Stimulated activated naive CD8-positive, alpha-beta T cell treated with anti-CD3 and anti-CD28 coated beads, Interleukin-15, amount 100 ng/mL, for 72 hours (primary cell): ENCODE data around the gene ISG15.

Experiments used
- ATAC-seq: fragments of 150-1000 bp; cut with Tn5 transposase; 2 replicates; pipeline ENCODE4 v1.10.0; 2021; ENCODE audit warnings: mild to moderate bottlenecking, moderate library complexity
- DNase-seq, 2 donors: peaks; one replicate each; pipeline ENCODE4 v3.0.0; 2021 to 2022
- H3K27ac Mint-ChIP-seq, 2 donors: one replicate each; pipeline ENCODE4 v1.8.0; 2022; ENCODE audit warnings: mild to moderate bottlenecking in 2 of 2, mixed read lengths in 2 of 2, moderate library complexity in 2 of 2
- H3K27me3 Mint-ChIP-seq: one replicate; pipeline ENCODE4 v1.8.0; 2022; ENCODE audit warnings: mixed read lengths
- H3K4me1 Mint-ChIP-seq: one replicate; pipeline ENCODE4 v1.8.0; 2022; ENCODE audit warnings: mild to moderate bottlenecking, mixed read lengths
- H3K4me3 Mint-ChIP-seq, 2 donors: one replicate each; pipeline ENCODE4 v1.8.0; 2022; ENCODE audit warnings: mild to moderate bottlenecking in 2 of 2, mixed read lengths in 2 of 2, moderate library complexity in 1 of 2
- H3K9me3 Mint-ChIP-seq, 2 donors: one replicate each; pipeline ENCODE4 v1.8.0; 2022; ENCODE audit warnings: mixed read lengths in 2 of 2

ISG15 gene

DNA sequence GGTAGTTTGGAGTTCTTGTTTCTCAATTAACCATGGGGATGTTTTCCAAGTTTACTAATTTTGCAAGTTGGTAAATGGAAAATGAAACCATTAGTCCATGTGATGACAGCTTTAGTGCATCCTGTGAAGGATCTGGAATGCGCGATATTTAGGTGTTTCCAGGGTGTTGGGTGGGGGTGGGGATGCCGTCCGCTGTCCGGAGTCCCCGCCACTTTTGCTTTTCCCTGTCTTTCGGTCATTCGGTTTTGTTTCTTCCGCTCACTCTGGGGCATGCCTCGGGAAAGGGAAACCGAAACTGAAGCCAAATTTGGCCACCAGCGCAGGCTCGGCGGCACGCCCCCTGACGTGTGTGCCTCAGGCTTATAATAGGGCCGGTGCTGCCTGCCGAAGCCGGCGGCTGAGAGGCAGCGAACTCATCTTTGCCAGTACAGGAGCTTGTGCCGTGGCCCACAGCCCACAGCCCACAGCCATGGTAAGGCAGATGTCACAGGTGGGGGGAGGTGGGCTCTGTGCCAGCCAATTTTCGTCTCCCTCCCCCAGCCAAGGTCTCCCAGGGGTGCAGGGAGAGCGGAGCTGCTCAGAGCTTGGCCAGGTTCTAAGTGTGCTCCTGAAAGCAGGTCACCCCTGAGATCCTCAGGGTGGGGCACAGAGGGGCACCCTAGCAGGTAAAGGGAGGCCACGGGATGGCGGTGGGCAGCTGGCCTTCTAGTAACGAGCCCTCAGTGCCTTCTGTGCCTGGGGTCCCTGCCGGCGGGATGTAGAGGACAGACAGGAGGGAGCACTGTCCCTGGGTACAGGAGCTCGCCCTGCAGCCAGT, at the start of gene ISG15:
ISG15 (plus strand) TSS at position 393 of the 817 bp plus-strand sequence; CDS start at position 470, 77 bp downstream.
- Mint-ChIP-seq H3K27ac (peak within 1 kb of the TSS; percentile 92 to 99), H3K4me3 (peak within 1 kb of the TSS; percentile 91 to 99), H3K9me3 (no peaks in the 10 kb centered on the region), H3K27me3 (no peaks in the 10 kb centered on the region), H3K4me1 (peaks cover 37% of the 10 kb centered on the region)
- ATAC-seq (peak; percentile 96), DNase-seq (peak; percentile 77 to 90)

DNA sequence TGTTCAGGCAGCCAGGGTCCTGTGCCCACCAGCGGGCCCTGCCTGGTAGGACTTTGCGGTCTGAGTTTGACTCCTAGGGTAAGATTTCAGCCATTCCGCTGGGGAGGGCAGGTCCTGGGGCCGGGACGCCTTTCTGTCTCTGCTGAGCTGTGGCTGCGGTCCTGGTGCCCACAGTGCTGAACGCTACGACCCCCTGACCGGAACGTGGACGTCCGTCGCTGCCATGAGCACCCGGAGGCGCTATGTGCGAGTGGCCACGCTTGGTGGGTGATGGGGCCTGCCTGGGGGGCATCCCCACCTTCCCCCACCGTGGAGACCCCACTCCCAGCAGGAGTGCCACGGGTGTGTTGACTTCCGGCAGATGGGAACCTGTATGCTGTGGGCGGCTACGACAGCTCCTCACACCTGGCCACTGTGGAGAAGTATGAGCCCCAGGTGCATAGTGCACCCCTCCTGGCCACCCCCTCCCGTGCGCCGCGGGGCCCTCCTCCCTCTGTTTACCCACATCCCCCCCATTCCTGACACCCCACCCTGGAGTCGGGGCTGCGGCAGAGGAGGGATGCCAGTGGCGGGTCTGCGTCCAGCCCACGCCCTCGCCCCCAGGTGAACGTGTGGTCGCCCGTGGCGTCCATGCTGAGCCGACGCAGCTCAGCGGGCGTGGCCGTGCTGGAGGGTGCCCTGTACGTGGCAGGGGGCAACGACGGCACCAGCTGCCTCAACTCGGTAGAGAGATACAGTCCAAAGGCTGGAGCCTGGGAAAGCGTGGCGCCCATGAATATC, 49.4 kb upstream of the ISG15 start:
- Mint-ChIP-seq H3K4me1 (peaks cover 30% of the 10 kb centered on the region), H3K27me3 (peaks cover 11% of the 10 kb centered on the region)

DNA sequence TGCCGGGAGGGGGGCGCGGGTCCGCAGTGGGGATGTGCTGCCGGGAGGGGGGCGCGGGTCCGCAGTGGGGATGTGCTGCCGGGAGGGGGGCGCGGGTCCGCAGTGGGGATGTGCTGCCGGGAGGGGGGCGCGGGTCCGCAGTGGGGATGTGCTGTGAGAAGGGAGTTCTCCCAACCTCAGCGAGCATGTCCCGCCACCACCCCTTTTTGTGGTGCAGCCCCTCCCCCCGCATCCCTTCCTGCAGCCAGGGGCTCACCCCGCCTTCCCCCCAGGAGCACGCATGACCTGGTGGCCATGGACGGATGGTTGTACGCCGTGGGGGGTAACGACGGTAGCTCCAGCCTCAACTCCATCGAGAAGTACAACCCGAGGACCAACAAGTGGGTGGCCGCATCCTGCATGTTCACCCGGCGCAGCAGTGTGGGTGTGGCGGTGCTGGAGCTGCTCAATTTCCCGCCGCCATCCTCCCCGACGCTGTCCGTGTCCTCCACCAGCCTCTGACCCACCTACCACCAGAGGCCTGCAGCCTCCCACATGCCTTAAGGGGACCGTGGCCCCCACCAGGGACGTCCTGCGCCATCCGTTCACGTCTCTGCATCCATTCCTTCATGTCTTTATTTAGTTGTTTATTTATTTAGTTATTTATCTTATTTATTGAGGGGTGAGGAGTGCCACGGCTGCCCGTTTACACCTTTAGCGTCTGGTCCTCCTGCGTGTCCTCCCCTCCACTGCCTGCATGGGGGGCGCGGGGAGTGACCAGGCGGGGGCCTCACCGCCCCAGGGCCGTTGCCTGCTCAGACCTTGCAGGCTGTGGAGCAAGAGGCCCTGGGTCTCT, 48.4 kb upstream of the ISG15 start:
- Mint-ChIP-seq H3K27me3 (peaks cover 20% of the 10 kb centered on the region), H3K9me3 (no peaks in the 10 kb centered on the region), H3K27ac (no peak overlapping the region), H3K4me1 (peaks cover 30% of the 10 kb centered on the region), H3K4me3 (no peak overlapping the region)
- DNase-seq (no peak), ATAC-seq (no peak)

More for the DNA sequence above, 49.4 kb upstream of the ISG15 start:
- Mint-ChIP-seq H3K27ac (no peak overlapping the region), H3K9me3 (no peaks in the 10 kb centered on the region), H3K4me3 (no peak overlapping the region)
- no peak for ATAC-seq
- no peak for DNase-seq

- Mint-ChIP-seq H3K9me3 (no peaks in the 10 kb centered on the region), H3K4me1 (peaks cover 30% of the 10 kb centered on the region), H3K4me3 (peak overlapping the region; percentile 51 to 64), H3K27me3 (peaks cover 28% of the 10 kb centered on the region), H3K27ac (no peak overlapping the region)
- ATAC-seq, result no peak
- no peak for DNase-seq
Observed at GRCh38 chr1:965526-966134, 47.7 kb upstream of the ISG15 start.

DNA sequence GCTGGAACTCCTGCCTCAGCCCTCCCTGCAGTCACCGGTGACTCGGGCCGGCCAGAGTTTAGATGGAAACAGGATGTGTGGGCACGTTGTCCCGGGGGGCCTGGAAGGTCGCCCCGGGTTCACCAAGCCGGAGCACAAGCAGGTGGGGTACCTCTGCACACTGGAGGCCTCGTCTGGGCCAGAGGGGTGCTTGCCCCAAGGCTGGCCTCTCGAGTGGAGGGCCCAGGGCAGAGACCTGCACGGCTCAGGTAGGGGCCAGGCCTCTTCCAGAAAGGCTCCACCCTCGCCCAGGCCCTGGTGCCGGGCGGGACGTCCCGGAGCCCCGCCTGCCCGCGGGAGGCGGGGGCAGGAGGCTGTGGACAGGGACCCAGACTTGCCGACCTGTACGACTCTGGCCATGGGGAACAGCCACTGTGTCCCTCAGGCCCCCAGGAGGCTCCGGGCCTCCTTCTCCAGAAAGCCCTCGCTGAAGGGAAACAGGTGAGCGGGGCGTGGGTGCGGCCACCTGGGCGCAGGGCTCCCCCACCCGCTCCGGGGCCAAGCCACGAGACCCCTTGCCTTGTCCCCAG, 47.1 kb upstream of the ISG15 start, which contains the start of gene PLEKHN1:
PLEKHN1 (plus strand) TSS at position 348 of the 569 bp plus-strand sequence; CDS start at position 398, 50 bp downstream.
- Mint-ChIP-seq H3K27me3 (peaks cover 33% of the 10 kb centered on the region), H3K27ac (peak within 1 kb of the TSS in 1 of 2 donors; percentile 40), H3K4me3 (peak within 1 kb of the TSS; percentile 81 to 91), H3K4me1 (peaks cover 29% of the 10 kb centered on the region), H3K9me3 (no peaks in the 10 kb centered on the region)
- ATAC-seq, result peak; percentile 53
- no peak for DNase-seq

GRCh38 chr1:966704-967300, 46.5 kb upstream of the ISG15 start:
- Mint-ChIP-seq H3K27ac (peak overlapping the region in 1 of 2 donors; percentile 40), H3K4me3 (peak overlapping the region; percentile 81 to 91), H3K27me3 (peaks cover 39% of the 10 kb centered on the region), H3K4me1 (peaks cover 23% of the 10 kb centered on the region), H3K9me3 (no peaks in the 10 kb centered on the region)
- DNase-seq, result peak; percentile 72 to 73
- ATAC-seq, result peak; percentile 81

- Mint-ChIP-seq H3K27me3 (peaks cover 48% of the 10 kb centered on the region), H3K27ac (no peak overlapping the region), H3K9me3 (no peaks in the 10 kb centered on the region), H3K4me1 (peaks cover 19% of the 10 kb centered on the region), H3K4me3 (peak overlapping the region in 1 of 2 donors; percentile 26)
- ATAC-seq (no peak), DNase-seq (no peak)
Observed at GRCh38 chr1:967466-968343, 45.6 kb upstream of the ISG15 start.

DNA sequence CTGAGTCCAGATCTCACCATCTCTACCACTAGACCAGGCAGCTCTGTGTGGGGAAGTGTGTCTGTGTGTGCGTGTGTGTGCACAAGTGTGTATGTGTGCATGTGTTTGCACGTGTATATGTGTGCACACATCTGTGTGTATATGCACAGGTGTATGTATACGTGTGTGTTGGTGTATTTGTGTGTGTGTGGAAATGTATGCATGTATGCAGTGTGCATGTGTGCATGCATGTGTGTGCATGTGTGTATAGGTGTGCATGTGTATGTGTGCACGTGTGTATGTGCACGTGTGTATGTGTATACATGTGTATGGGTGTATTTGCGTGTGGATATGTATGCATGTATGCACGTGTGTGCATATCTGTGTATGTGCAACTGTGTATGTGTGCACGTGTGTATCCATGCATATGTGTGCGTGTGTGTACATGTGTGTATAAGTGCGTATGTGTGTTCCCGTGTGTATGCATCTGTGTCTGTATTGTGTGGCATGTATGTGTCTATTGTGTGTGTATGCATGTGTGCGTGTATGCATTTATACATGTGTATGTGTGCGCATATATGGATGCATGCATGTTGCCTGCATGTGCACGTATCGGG, 43.9 kb upstream of the ISG15 start:
- H3K9me3 Mint-ChIP-seq, result no peaks in the 10 kb centered on the region
- no peak for DNase-seq
- no peak overlapping the region for H3K4me3 Mint-ChIP-seq
- no peak for ATAC-seq
- peaks cover 63% of the 10 kb centered on the region for H3K27me3 Mint-ChIP-seq
- no peak overlapping the region for H3K27ac Mint-ChIP-seq
- peaks cover 19% of the 10 kb centered on the region for H3K4me1 Mint-ChIP-seq

- Mint-ChIP-seq H3K27ac (no peak overlapping the region), H3K9me3 (no peaks in the 10 kb centered on the region)
Observed at GRCh38 chr1:970242-970972, 42.9 kb upstream of the ISG15 start.

DNA sequence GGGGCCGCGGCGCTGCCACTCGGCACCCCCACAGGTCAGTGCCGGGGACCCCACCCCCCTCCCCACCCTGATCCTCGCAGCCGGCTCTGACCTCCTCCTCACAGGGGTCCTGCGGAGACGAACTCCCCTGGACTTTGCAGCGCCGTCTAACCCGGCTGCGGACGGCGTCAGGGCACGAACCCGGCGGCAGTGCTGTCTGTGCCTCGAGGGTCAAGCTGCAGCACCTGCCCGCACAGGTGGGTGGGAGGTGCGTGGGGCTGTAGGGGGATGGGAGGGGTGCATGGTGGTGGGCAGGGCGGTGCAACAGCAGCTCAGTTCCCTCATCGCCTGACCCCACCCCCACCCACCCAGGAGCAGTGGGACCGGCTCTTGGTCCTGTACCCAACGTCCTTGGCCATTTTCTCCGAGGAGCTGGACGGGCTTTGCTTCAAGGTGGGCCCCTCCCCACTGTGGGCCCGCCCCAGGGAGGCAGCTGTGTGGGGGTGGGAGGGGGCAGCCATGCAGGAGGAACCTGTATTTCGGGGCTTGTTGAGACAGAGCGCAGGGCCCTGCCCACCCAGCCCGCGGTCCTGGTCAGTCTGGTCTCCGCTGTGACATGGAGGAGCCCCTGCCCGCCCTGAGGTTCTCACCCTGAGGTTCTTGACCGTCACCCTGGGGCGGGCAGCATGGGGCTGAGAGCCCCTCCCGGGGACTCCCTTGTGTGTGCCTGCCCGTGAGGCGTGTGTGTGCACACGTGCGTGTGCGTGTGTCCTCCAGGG, 42.1 kb upstream of the ISG15 start:
- Mint-ChIP-seq H3K4me3 (no peak overlapping the region), H3K9me3 (no peaks in the 10 kb centered on the region), H3K27ac (no peak overlapping the region), H3K4me1 (peaks cover 19% of the 10 kb centered on the region), H3K27me3 (peaks cover 81% of the 10 kb centered on the region)
- no peak for ATAC-seq
- DNase-seq, result no peak

More at GRCh38 chr1:970242-970972, 42.9 kb upstream of the ISG15 start:
- Mint-ChIP-seq H3K27me3 (peaks cover 73% of the 10 kb centered on the region), H3K4me3 (no peak overlapping the region), H3K4me1 (peaks cover 19% of the 10 kb centered on the region)
- ATAC-seq (no peak), DNase-seq (no peak)

DNA sequence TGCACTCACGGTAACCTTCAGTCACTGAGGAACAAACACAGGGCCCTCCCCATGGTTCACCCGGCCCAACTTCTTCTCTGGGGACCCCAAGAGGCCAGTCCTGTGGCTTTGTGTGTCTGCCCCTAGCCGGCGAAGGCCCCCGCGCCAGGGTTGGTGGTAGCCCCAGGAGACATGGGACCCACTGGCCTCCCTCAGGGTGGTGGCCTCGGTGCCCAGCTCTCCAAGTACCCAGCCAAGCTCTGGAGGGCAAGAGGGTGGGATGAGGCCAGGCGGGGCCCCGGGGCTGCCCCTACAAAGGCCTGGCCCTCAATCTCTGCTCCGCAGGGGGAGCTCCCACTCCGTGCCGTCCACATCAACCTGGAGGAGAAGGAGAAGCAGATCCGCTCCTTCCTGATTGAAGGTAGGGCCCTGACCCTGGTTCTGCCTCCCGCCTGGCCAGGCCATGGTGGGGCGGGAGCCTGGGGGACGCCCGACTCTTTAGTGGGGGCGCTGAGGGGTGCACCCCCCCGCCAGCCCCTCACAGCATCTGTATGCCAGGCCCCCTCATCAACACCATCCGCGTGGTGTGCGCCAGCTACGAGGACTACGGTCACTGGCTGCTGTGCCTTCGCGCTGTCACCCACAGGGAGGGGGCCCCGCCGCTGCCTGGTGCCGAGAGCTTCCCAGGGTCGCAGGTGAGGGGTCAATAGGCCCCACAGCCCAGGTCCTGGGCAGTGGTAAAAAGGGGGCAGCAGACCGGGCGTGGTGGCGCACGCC, 41.4 kb upstream of the ISG15 start:
- Mint-ChIP-seq H3K4me3 (no peak overlapping the region), H3K4me1 (peaks cover 14% of the 10 kb centered on the region), H3K27me3 (peaks cover 82% of the 10 kb centered on the region), H3K27ac (no peak overlapping the region), H3K9me3 (no peaks in the 10 kb centered on the region)
- ATAC-seq, result no peak
- no peak for DNase-seq
